MM.1S (cell line): ENCODE data around the gene UBXN1.

Source experiments
- DNase-seq: peaks from one replicate; pipeline ENCODE4 v3.0.0-alpha.2; 2015
- H2AFZ ChIP-seq: fragments of 300-600 bp; sonication (generic); 2 replicates; pipeline ENCODE4 v1.6.0; 2016; ENCODE audit warnings: antibody characterized with exemption, low read length
- H3F3A ChIP-seq: fragments of 300-600 bp; sonication (generic); 2 replicates; pipeline ENCODE4 v1.6.1; 2016; ENCODE audit warnings: mild to moderate bottlenecking, antibody characterized with exemption, low read length, moderate library complexity, mixed read lengths; ENCODE audit not compliant: insufficient read depth
- H3K27ac ChIP-seq: fragments of 300-600 bp; sonication (generic); 2 replicates; pipeline ENCODE4 v1.5.1; 2016; ENCODE audit warnings: mild to moderate bottlenecking, low read length
- H3K27me3 ChIP-seq: fragments of 300-600 bp; sonication (generic); replicated peaks from 2 replicates; pipeline ENCODE4 v1.6.0; 2016; ENCODE audit warnings: low read length; ENCODE audit not compliant: insufficient read depth
- H3K36me3 ChIP-seq: fragments of 300-600 bp; sonication (generic); replicated peaks from 2 replicates; pipeline ENCODE4 v1.6.1; 2016; ENCODE audit warnings: mild to moderate bottlenecking, low read length, mixed read lengths; ENCODE audit not compliant: insufficient read depth
- H3K4me1 ChIP-seq: fragments of 300-600 bp; sonication (generic); 2 replicates; pipeline ENCODE4 v1.6.1; 2016; ENCODE audit warnings: low read length, mixed read lengths
- H3K4me2 ChIP-seq: fragments of 300-600 bp; sonication (generic); 2 replicates; pipeline ENCODE4 v1.6.0; 2016; ENCODE audit warnings: low read depth, low read length
- H3K4me3 ChIP-seq: fragments of 300-600 bp; sonication (generic); 2 replicates; pipeline ENCODE4 v1.5.1; 2016; ENCODE audit warnings: low read length, mixed read lengths
- H3K79me2 ChIP-seq: fragments of 300-600 bp; sonication (generic); 2 replicates; pipeline ENCODE4 v1.6.1; 2016; ENCODE audit warnings: mixed run types, low read length, mixed read lengths
- H3K9ac ChIP-seq: fragments of 300-600 bp; sonication (generic); 2 replicates; pipeline ENCODE4 v1.6.1; 2016; ENCODE audit warnings: low read length, mixed read lengths
- H3K9me2 ChIP-seq: fragments of 300-600 bp; sonication (generic); replicated peaks from 2 replicates; pipeline ENCODE4 v1.6.1; 2016; ENCODE audit warnings: mild to moderate bottlenecking, low read length, mixed read lengths; ENCODE audit not compliant: insufficient read depth
- H3K9me3 ChIP-seq: fragments of 300-600 bp; sonication (generic); replicated peaks from 2 replicates; pipeline ENCODE4 v1.6.1; 2016; ENCODE audit warnings: mild to moderate bottlenecking, low read length, mixed read lengths; ENCODE audit not compliant: insufficient read depth
- H4K20me1 ChIP-seq: fragments of 300-600 bp; sonication (generic); 2 replicates; pipeline ENCODE4 v1.6.1; 2016; ENCODE audit warnings: mild to moderate bottlenecking, low read length, moderate library complexity, mixed read lengths; ENCODE audit not compliant: insufficient read depth
- EZH2 ChIP-seq: fragments of 300-600 bp; sonication (generic); optimal IDR thresholded peaks from 2 replicates; pipeline ENCODE3; 2017; ENCODE audit warnings: low read depth, mild to moderate bottlenecking, antibody characterized with exemption, low read length, mixed read lengths
- EZH2phosphoT487 ChIP-seq: fragments of 300-600 bp; sonication (generic); IDR thresholded peaks from 2 replicates; pipeline ENCODE4 v1.6.1; 2018; ENCODE audit warnings: antibody characterized with exemption, low read length
- TF ChIP-seq, protein P1 (sequence below): fragments of 300-600 bp; sonication (generic); IDR thresholded peaks from 2 replicates; pipeline ENCODE4 v1.5.1; 2016; ENCODE audit warnings: antibody characterized with exemption, low read length, mixed read lengths

UBXN1 gene

DNA sequence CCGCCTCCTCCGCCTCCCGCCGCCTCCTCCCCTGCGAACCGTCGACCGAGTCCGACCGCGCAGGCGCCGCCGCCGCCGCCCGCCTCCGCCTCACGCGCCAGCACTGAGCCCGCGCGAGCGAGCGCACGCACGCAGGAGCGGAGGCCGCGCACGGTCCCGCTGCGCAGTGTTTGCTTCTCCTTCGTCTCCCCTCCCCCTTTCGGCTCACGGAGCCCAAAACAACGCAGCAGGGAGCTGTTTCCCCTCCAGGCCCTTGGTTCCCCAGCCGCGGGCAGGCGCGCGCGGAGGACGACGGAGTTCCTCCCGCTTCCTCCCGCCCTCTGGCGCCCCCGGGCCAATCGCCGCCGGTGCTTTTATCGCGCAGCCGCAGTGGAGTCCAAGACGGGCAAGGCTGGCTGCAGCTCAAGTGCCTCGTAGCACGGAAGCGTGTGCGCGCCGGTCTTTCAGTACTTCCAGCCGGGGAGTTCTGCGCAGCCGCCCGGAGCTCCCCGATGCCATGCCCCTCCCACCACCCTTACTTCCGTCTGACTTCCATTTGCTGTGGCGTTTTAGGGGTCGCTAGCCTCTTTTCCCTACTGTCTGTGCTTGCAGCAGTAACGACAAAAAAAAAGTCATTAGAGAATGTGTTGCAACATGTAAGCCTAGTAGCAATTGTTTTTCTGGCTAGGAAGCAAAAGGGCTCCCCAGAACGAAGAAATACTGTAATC lies 48.4 kb upstream of the UBXN1 start, which contains the start of gene HNRNPUL2:
Gene HNRNPUL2 (minus strand): TSS at position 293 of the 707 bp plus-strand sequence. CDS start 301 bp downstream, outside the sequence.
- H3K4me3 ChIP-seq, result peak within 1 kb of the TSS; percentile 93
- H3K27me3 ChIP-seq, result no peaks in the 10 kb centered on the region
- H3K27ac ChIP-seq, result peak within 1 kb of the TSS; percentile 92
- H3K9ac ChIP-seq, result peak within 1 kb of the TSS; percentile 92
- H4K20me1 ChIP-seq, result peaks cover 10% of the 10 kb centered on the region; the same call in 1 of the 2 replicates
- TF ChIP-seq EZH2phosphoT487 (no peak), EZH2 (no peak)
- TF ChIP-seq, protein P1, sequence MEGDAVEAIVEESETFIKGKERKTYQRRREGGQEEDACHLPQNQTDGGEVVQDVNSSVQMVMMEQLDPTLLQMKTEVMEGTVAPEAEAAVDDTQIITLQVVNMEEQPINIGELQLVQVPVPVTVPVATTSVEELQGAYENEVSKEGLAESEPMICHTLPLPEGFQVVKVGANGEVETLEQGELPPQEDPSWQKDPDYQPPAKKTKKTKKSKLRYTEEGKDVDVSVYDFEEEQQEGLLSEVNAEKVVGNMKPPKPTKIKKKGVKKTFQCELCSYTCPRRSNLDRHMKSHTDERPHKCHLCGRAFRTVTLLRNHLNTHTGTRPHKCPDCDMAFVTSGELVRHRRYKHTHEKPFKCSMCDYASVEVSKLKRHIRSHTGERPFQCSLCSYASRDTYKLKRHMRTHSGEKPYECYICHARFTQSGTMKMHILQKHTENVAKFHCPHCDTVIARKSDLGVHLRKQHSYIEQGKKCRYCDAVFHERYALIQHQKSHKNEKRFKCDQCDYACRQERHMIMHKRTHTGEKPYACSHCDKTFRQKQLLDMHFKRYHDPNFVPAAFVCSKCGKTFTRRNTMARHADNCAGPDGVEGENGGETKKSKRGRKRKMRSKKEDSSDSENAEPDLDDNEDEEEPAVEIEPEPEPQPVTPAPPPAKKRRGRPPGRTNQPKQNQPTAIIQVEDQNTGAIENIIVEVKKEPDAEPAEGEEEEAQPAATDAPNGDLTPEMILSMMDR, result peak; percentile 7; the same call in 1 of the 2 replicates
- H3F3A ChIP-seq, result peaks cover 29% of the 10 kb centered on the region
- H3K79me2 ChIP-seq, result peaks cover 79% of the 10 kb centered on the region
- peak; percentile 100 for DNase-seq
- peaks cover 19% of the 10 kb centered on the region for H3K36me3 ChIP-seq
- H3K4me2 ChIP-seq, result peak within 1 kb of the TSS; percentile 89
- H3K4me1 ChIP-seq, result peaks cover 14% of the 10 kb centered on the region
- peak within 1 kb of the TSS; percentile 87 for H2AFZ ChIP-seq
- no peaks in the 10 kb centered on the region for H3K9me3 ChIP-seq
- H3K9me2 ChIP-seq, result no peaks in the 10 kb centered on the region

DNA sequence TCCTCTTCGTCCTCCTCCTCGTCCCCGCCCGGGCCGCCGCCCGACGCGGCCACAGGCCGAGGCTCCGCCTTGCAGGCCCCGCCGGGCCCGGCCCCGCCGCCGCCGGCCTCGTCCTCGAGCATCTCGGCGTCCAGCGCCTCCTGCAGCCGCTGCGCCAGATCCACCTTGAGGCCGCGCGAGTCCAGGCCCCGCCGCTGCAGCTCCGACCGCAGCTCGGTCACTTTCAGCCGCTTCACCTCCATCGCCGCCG lies 48.0 kb upstream of the UBXN1 start:
- H3K4me1 ChIP-seq, result peaks cover 14% of the 10 kb centered on the region
- DNase-seq, result no peak
- peak overlapping the region; percentile 89; the same call in 1 of the 2 replicates for H3K4me2 ChIP-seq
- H3K36me3 ChIP-seq, result peaks cover 23% of the 10 kb centered on the region
- H3K9me2 ChIP-seq, result no peaks in the 10 kb centered on the region
- peaks cover 10% of the 10 kb centered on the region; the same call in 1 of the 2 replicates for H4K20me1 ChIP-seq
- H3K9me3 ChIP-seq, result no peaks in the 10 kb centered on the region
- TF ChIP-seq EZH2phosphoT487 (no peak), EZH2 (no peak)
- TF ChIP-seq, protein P1, result no peak
- no peaks in the 10 kb centered on the region for H3K27me3 ChIP-seq
- peak overlapping the region; percentile 93 for H3K4me3 ChIP-seq
- peaks cover 79% of the 10 kb centered on the region for H3K79me2 ChIP-seq
- H2AFZ ChIP-seq, result no peak overlapping the region
- H3K27ac ChIP-seq, result peak overlapping the region; percentile 92; the same call in 1 of the 2 replicates
- peaks cover 32% of the 10 kb centered on the region for H3F3A ChIP-seq
- peak overlapping the region; percentile 92 for H3K9ac ChIP-seq

DNA sequence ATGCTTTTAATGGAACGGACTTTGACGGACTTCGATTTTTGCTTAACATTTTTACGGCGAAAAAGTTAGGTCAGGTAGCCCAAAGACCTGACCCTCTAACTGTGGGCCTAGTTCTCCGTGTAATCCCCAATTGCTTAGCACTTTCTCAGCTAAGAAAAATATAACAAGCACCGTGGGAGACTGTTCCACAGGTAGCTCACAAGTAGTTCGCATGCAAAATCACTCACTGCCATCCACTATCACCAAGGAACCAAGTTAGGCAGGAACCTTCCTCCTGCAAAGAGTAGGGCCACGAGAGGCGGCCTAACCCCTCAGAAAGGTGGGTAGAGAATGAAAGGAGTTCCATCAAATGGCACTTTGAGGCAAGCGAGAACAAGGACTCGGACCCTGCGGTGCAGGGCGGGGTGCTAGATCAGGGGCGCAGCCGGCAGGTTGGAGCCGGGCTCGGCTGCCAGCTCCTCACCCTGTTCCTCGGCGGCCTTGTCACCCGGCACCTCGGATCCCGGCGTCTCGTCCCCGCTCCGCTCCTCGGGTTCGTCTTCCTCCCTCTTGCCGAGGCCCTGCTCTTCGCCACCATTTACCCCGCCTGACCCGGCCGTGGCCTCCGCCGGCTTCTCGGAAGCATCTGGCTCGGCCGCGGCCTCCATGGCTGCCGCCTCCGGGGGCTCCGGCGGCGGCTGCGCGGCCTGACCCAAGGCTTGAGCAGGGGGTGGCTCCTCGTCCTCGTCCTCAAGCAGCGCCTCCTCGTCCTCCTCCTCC lies 47.5 kb upstream of the UBXN1 start:
- Histone ChIP-seq H3K27me3 (no peaks in the 10 kb centered on the region), H3K4me1 (peaks cover 14% of the 10 kb centered on the region), H3K9me3 (no peaks in the 10 kb centered on the region), H3K4me3 (peak overlapping the region; percentile 93), H3K27ac (peak overlapping the region; percentile 92; the same call in 1 of the 2 replicates), H3K36me3 (peaks cover 28% of the 10 kb centered on the region), H2AFZ (no peak overlapping the region), H3K79me2 (peaks cover 80% of the 10 kb centered on the region), H3F3A (peaks cover 37% of the 10 kb centered on the region), H4K20me1 (peaks cover 10% of the 10 kb centered on the region; the same call in 1 of the 2 replicates), H3K4me2 (peak overlapping the region; percentile 89), H3K9ac (peak overlapping the region; percentile 92), H3K9me2 (no peaks in the 10 kb centered on the region)
- no peak for TF ChIP-seq EZH2phosphoT487
- TF ChIP-seq, protein P1, result no peak
- no peak for TF ChIP-seq EZH2
- no peak for DNase-seq
